Measurements from ENCODE around the gene FREM2.

GRCh38 chr13:38850868-38851626, 164.2 kb downstream of the FREM2 start:
- TF ChIP-seq POLR2AphosphoS5 (IDR thresholded peaks at IDR 0.05; ENCODE audit: low read depth, low read length) (no peak), TAF1 (IDR thresholded peaks at IDR 0.05; ENCODE audit: borderline replicate concordance, insufficient read depth, low read length) (no peak), SIN3A (IDR thresholded peaks at IDR 0.05; ENCODE audit: borderline replicate concordance, insufficient read depth, low read length) (no peak)
- TF ChIP-seq, protein P1, sequence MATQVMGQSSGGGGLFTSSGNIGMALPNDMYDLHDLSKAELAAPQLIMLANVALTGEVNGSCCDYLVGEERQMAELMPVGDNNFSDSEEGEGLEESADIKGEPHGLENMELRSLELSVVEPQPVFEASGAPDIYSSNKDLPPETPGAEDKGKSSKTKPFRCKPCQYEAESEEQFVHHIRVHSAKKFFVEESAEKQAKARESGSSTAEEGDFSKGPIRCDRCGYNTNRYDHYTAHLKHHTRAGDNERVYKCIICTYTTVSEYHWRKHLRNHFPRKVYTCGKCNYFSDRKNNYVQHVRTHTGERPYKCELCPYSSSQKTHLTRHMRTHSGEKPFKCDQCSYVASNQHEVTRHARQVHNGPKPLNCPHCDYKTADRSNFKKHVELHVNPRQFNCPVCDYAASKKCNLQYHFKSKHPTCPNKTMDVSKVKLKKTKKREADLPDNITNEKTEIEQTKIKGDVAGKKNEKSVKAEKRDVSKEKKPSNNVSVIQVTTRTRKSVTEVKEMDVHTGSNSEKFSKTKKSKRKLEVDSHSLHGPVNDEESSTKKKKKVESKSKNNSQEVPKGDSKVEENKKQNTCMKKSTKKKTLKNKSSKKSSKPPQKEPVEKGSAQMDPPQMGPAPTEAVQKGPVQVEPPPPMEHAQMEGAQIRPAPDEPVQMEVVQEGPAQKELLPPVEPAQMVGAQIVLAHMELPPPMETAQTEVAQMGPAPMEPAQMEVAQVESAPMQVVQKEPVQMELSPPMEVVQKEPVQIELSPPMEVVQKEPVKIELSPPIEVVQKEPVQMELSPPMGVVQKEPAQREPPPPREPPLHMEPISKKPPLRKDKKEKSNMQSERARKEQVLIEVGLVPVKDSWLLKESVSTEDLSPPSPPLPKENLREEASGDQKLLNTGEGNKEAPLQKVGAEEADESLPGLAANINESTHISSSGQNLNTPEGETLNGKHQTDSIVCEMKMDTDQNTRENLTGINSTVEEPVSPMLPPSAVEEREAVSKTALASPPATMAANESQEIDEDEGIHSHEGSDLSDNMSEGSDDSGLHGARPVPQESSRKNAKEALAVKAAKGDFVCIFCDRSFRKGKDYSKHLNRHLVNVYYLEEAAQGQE (IDR thresholded peaks at IDR 0.05; ENCODE audit: insufficient read depth in 1 of 2, low read depth in 2 of 2, low read length in 2 of 2) = no peak
